COLO829 (cell line): ENCODE results near the gene CSAG1.
"Not testable (repeated sequence)": the region's sequence is repeated elsewhere in the genome, so short reads cannot be mapped to it uniquely, and the experiment has no call there.

Source experiments
- DNase-seq: peaks from one replicate; pipeline ENCODE4 v3.0.0; 2012; ENCODE audit warnings: low spot score

CSAG1 gene, protein sequence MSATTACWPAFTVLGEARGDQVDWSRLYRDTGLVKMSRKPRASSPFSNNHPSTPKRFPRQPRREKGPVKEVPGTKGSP

DNA sequence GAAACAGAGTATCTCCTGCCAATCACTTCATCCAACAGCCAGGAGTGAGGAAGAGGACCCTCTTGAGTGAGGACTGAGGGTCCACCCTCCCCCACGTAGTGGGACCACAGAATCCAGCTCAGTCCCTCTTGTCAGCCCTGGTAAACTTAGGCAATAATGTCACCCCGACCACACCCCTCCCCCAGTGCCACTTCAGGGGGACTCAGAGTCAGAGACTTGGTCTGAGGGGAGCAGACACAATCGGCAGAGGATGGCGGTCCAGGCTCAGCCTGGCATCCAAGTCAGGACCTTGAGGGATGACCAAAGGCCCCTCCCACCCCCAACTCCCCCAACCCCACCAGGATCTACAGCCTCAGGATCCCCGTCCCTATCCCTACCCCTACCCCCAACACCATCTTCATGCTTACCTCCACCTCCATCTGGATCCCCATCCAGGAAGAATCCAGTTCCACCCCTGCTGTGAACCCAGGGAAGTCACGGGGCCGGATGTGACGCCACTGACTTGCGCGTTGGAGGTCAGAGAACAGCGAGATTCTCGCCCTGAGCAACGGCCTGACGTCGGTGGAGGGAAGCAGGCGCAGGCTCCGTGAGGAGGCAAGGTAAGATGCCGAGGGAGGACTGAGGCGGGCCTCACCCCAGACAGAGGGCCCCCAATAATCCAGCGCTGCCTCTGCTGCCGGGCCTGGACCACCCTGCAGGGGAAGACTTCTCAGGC lies at the start of gene CSAG1, which contains the start of gene MAGEA12:
TSS of gene CSAG1 (minus strand) at position 461 of the 715 bp plus-strand sequence. CDS start 1,261 bp downstream, outside the sequence.
TSS of gene MAGEA12 (plus strand) at position 497 of the 715 bp plus-strand sequence. CDS start 2,405 bp downstream, outside the sequence.
- peak; percentile 92 for DNase-seq

DNA sequence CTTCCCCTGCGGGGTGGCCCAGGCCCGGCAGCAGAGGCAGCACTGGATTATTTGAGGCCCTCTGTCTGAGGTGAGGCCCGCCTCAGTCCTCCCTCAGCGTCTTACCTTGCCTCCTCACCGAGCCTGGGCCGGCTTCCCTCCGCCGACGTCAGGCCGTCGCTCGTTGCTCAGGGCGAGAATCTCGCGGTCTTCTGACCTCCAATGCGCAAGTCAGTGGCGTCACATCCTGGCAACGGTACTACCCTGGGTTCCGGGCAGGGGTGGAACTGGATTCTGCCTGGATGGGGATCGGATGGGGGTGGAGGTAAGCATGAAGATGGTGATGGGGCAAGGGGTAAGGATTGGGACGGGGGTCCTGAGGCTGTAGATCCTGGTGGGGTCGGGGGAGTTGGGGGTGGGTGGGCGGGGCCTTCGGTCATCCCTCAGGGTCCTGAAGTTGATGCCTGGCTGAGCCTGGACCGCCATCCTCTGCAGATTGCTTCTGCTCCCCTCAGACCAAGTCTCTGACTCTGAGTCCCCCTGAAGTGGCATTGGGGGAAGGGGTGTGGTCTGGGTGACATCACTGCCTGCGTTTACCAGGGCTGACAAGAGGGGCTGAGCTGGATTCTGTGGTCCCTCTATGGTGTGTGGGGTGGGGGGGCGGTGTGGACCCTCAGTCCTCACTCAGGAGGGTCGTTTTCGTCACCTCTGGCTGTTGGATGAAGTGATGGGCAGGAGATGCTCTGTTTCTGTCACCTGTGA lies 36.2 kb upstream of the CSAG1 start, which contains the start of gene MAGEA6:
TSS of gene MAGEA6 (minus strand) at position 141 of the 741 bp plus-strand sequence. CDS start 2,039 bp downstream, outside the sequence.
- DNase-seq = not testable (repeated sequence)

GRCh38 chrX:152766562-152766961 lies 33.0 kb upstream of the CSAG1 start:
- not testable (repeated sequence) for DNase-seq

DNA sequence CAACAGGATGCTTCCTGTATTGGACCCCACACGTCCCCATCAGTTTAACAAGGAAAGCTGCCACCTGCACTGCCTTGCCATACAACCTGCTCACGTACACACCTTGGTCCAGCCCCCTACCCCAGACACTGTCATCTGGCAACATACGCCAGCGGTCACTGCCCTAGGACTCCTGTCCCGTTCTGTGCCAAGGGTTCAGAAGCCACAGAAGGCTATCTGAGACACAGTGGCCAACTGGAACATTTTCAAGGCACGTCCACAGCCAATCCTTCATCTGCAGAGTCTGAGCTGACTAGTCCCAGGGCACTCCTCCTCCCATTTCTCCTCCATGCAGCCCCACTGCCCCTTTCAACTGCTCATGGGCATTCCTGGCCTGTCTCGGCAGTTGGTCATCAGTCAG lies 28.1 kb upstream of the CSAG1 start:
- not testable (repeated sequence) for DNase-seq

- DNase-seq = not testable (repeated sequence)
Observed at GRCh38 chrX:152759544-152759943, 26.0 kb upstream of the CSAG1 start.

- not testable (repeated sequence) for DNase-seq
Observed at GRCh38 chrX:152758918-152759317, 25.4 kb upstream of the CSAG1 start, which contains the start of gene CSAG3. TSS of gene CSAG3 (plus strand) at chrX:152759218.

GRCh38 chrX:152754871-152755270 lies 21.4 kb upstream of the CSAG1 start:
- DNase-seq = not testable (repeated sequence)

DNA sequence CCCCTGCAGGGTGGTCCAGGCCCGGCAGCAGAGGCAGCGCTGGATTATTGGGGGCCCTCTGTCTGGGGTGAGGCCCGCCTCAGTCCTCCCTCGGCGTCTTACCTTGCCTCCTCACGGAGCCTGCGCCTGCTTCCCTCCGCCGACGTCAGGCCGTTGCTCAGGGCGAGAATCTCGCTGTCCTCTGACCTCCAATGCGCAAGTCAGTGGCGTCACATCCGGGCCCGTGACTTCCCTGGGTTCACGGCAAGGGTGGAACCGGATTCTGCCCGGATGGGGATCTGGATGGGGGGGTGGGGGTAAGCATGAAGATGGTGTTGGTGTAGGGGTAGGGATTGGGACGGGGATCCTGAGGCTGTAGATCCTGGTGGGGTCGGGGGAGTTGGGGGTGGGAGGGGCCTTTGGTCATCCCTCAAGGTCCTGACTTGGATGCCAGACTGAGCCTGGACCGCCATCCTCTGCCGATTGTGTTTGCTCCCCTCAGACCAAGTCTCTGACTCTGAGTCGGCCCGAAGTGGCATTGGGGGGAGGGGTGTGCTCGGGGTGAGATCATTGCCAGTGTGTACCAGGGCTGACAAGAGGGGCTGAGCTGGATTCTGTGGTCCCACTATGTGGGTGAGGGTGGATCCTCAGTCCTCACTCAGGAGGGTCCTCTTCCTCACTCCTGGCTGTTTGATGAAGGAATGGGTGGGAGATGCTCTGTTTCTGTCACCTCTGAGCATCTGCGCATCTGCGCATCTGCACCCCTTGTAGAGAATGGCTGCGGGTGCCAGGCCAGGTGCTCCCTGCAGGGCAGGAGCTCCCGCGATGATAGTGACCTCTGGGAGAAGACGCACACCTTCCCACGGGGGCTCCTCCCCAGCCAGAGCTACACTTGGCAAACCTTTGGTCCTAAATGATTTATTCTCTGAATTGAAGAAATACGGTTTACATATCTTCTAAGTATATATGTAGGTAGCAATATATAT lies 20.4 kb upstream of the CSAG1 start, which contains the start of gene MAGEA2:
TSS of gene MAGEA2 (minus strand) at position 157 of the 965 bp plus-strand sequence. CDS start 2,479 bp downstream, outside the sequence.
- DNase-seq = not testable (repeated sequence)

GRCh38 chrX:152738560-152738959 lies 5.0 kb upstream of the CSAG1 start:
- DNase-seq = no peak

GRCh38 chrX:152736528-152736927 lies 3.0 kb upstream of the CSAG1 start:
- not testable (repeated sequence) for DNase-seq

GRCh38 chrX:152735860-152736511 lies 2.5 kb upstream of the CSAG1 start:
- DNase-seq = no peak

- DNase-seq = no peak
Observed at GRCh38 chrX:152735101-152735500, 1.6 kb upstream of the CSAG1 start.

GRCh38 chrX:152734143-152734858 lies 780 bp upstream of the CSAG1 start:
- not testable (repeated sequence) for DNase-seq

DNA sequence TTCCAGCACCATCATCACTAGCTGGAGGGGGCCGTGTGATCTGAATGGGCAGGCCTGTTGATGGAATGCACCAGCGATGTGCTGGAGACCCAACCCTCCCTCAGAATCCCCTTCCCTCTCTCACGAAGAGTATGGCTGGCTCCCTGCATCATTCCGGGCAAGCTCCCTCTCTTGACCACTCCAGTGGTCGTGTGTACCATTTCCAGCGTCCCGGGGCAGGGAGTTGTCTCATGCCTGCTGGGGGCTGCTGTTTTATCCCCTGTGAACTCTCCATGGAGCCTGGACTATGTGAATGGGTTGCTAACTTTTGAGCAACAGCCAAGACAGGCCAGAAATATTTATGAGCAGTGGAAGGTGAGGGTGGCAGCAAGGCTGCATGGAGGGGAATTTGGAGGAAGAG lies 8.1 kb downstream of the CSAG1 start:
- DNase-seq = no peak

DNA sequence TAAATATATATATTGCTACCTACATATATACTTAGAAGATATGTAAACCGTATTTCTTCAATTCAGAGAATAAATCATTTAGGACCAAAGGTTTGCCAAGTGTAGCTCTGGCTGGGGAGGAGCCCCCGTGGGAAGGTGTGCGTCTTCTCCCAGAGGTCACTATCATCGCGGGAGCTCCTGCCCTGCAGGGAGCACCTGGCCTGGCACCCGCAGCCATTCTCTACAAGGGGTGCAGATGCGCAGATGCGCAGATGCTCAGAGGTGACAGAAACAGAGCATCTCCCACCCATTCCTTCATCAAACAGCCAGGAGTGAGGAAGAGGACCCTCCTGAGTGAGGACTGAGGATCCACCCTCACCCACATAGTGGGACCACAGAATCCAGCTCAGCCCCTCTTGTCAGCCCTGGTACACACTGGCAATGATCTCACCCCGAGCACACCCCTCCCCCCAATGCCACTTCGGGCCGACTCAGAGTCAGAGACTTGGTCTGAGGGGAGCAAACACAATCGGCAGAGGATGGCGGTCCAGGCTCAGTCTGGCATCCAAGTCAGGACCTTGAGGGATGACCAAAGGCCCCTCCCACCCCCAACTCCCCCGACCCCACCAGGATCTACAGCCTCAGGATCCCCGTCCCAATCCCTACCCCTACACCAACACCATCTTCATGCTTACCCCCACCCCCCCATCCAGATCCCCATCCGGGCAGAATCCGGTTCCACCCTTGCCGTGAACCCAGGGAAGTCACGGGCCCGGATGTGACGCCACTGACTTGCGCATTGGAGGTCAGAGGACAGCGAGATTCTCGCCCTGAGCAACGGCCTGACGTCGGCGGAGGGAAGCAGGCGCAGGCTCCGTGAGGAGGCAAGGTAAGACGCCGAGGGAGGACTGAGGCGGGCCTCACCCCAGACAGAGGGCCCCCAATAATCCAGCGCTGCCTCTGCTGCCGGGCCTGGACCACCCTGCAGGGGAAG lies 19.4 kb downstream of the CSAG1 start, which contains the start of gene MAGEA2B:
TSS of gene MAGEA2B (plus strand) at position 814 of the 973 bp plus-strand sequence. CDS start 2,479 bp downstream, outside the sequence.
- not testable (repeated sequence) for DNase-seq

DNA sequence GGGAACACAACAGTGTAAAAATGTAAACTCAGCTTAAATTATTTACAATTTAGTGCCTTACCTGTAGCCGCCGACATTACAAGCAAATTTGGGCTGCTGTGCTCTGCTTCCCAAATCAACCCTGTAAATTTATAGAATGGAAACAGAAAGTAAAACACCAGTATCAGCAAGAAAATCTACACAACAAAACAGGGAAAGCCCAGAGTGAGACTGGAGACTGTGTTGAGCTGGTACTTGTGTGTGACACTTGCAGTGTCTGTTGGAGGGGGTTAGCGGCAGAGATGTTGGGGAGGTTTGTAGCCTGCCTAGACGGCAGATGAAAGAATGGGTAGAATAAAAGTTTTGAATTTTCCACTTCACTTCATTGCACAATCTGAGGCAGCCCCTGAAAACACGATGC lies 20.3 kb downstream of the CSAG1 start:
- not testable (repeated sequence) for DNase-seq

GRCh38 chrX:152709173-152709572 lies 24.3 kb downstream of the CSAG1 start, which contains the start of gene CSAG2:
TSS of gene CSAG2 (minus strand) at chrX:152709273. CDS start at chrX:152709112, 161 bp downstream.
- not testable (repeated sequence) for DNase-seq

DNA sequence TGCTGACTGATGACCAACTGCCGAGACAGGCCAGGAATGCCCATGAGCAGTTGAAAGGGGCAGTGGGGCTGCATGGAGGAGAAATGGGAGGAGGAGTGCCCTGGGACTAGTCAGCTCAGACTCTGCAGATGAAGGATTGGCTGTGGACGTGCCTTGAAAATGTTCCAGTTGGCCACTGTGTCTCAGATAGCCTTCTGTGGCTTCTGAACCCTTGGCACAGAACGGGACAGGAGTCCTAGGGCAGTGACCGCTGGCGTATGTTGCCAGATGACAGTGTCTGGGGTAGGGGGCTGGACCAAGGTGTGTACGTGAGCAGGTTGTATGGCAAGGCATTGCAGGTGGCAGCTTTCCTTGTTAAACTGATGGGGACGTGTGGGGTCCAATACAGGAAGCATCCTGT lies 27.0 kb downstream of the CSAG1 start:
- DNase-seq = not testable (repeated sequence)
